ENCODE measurements around the gene HS3ST6.
"Not testable (repeated sequence)": the region's sequence is repeated elsewhere in the genome, so short reads cannot be mapped to it uniquely, and the experiment has no call there.

Gene HS3ST6

GRCh38 chr16:1946495-1947368 is 28.5 kb upstream of the HS3ST6 start:
- DNase-seq (ENCODE audit: low read depth, low spot score): no peak

DNA sequence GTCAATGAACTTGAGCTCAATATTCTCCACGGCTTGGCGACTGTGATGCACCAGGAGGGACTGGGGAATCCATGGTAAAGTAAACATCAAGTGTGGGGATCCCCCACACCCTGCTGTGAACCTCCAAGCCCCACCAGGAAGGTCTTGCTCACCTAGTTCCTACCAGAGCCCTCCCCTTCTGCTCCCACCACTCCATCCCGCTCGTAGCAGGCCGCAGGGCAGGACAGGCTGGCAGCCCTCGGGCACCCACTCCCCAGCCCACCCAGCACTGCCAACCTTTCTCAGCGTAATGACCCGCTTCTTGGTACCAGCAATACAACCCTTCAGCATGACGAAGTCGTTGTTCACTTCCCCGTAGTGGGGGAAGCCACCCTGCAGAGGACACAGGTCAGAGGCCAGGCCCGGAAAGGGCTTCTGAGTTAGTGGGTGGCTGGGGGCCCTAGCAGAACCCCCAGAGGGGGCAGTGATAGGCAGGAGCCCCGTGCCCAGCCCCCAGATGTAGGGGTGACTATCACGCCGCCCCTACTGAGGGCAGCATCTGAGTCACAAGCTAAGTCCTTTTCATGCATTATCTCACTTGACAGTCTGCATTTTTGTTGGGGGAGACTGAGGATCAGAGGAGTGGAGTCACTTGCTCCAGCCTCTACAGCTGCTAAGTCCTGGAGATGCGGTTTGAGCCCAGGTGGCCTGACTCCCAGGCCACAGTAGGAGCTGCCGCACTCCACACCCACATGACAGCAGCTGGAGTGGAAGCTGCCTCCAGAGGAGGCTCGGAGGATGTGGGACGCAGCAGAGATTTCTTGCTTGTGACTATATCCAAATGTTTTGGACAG is 27.6 kb upstream of the HS3ST6 start:
- no peak for DNase-seq (ENCODE audit: low read depth, low spot score)

DNA sequence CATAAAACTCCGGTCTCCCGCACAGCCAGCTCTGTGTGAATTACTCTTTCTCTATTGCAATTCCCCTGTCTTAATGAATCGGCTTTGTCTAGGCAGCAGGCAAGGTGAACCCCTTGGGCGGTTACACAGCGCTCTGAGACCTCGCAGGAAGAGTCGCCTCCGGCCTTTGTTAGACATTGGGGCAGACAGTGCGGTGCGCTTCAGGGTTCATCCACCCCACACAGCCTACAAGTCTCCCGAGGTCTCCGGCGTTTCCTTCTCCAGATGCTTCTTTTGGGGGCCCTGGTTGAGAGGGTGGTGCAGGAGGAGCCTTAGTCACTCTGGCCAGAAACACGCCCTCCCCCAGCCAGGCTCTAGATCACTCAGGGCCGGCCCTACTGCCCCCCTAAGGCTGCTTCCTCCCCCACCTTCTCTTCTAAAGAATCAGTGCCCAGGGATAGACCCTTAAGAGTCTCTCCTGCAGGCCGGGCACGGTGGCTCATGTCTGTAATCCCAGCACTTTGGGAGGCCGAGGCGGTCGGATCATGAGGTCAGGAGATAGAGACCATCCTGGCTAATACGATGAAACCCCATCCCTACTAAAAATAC is 26.5 kb upstream of the HS3ST6 start:
- DNase-seq (ENCODE audit: low read depth, low spot score): no peak

GRCh38 chr16:1942810-1943726 is 24.9 kb upstream of the HS3ST6 start, which contains the start of gene MSRB1:
TSS of gene MSRB1 (minus strand) at chr16:1943199. CDS start at chr16:1943156, 43 bp downstream.
- DNase-seq (ENCODE audit: low read depth, low spot score): peak; percentile 98

DNA sequence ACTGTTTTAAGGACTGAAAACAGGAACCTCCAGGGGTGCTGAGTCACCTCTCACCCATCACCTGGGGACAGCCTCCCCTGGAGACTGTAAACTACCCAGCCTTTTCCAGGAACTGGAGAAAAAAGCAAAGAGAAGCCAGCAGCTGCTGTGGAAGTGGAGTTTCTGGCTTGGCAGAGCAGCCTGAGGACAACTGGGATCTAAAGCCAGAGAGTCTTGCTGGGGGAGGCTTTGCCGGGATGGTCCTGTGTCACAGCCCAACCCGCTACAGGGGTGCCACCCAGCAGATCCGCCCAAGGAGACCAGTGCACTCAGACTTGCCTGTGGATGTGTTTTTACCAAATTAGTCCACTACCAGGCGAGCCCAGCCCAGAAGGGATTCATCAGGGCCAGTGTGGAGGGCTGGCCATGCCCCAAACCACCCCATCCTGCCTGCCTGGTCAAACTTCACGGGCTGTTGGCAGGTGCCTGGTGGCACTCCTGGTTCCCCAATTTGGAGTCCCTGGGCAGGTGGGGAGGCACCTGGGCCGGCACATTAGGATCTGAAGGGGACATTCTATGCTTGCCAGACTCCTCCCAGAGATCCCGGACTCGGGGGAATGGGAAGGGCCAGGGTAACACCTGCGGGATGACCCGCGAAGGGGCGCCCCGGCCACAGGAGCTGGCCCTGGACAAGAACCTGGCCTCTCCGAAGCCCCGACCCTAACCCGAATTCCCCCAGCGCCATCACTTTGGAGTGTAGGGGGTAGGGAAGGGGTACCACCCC is 24.0 kb upstream of the HS3ST6 start:
- DNase-seq (ENCODE audit: low read depth, low spot score): peak; percentile 56

GRCh38 chr16:1941162-1942046 is 23.2 kb upstream of the HS3ST6 start:
- peak; percentile 80 for DNase-seq (ENCODE audit: low read depth, low spot score)

GRCh38 chr16:1940273-1941161 is 22.3 kb upstream of the HS3ST6 start:
- peak; percentile 58 for DNase-seq (ENCODE audit: low read depth, low spot score)

DNA sequence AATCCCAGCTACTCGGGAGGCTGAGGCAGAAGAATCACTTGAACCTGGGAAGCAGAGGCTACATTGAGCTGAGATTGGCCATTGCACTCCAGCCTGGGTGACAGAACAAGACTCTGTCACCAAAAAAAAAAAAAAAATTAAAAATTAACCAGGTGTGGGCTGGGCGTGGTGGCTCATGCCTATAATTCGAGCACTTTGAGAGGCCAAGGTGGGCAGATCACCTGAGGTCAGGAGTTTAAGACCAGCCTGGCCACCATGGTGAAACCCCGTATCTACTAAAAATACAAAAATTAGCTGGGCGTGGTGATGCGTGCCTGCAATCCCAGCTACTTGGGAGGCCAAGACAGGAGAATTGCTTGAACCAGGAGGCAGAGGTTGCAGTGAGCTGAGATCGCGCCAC is 21.6 kb upstream of the HS3ST6 start:
- DNase-seq (ENCODE audit: low read depth, low spot score): not testable (repeated sequence)

DNA sequence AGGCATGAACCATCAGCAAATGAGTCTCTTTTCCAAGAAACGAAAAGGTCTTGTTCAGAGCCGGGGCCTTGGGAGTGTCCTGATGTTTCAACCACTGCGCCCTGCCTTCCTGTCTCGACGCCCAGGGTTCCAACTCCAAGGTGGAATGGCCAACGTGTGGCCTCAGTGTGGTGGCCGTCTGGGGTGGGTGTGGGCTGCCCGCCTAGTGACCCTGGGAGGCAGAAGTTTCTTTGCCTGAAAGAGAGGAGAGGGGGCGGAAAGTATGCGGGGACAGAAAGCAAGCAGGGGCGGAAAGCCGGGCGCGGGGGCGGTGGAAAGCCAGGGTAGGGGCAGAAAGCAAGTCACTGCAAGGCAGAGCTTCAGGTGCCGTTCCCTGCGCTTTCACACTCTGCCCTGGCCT is 20.7 kb upstream of the HS3ST6 start:
- no peak for DNase-seq (ENCODE audit: low read depth, low spot score)

DNA sequence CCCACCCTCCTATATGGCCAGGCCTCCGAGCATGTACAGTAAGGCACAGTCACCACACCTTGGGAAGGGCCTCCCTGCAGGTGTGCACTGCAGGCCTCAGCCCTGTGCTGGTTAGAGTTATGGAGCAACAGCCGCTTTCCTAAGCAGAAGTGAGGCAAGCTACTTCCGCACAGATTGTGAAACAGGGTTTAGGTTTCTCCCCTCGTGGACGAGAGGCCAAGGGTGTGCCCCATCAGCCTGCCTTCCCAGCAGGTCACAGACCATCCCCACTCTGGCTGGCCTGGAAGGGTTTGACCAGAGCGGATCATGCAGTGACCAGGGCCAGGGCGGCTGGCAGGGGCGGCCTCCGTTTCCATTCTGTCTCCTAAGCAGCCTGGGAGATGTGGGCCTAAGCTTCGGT is 20.1 kb upstream of the HS3ST6 start:
- no peak for DNase-seq (ENCODE audit: low read depth, low spot score)

DNA sequence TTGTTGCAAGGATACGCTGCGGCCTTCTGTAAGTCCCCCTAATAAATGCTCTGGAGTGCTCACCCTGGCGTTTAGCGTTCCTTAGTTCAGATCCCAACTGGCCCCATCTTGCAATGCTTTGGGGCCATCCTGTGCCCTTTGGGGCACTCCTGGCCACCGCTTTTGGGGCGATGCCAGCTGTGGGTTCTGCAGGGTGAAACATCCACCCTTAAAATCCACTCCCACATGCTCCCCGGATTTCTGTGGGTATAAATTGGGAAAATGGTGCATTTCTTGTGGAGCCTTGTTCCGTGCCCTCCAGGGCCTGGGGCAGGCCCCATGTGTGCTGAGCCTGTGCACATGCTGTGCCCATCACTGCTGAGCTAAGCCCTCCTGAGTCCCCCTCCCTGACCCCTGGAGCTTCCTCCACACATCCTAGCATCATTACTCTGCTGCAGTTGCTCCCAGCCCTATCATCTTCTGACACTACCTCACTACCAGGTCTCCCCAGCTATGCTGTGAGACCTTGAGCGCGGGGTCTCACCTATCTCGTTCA is 18.8 kb upstream of the HS3ST6 start:
- DNase-seq (ENCODE audit: low read depth, low spot score): no peak

- DNase-seq (ENCODE audit: low read depth, low spot score): no peak
Observed at GRCh38 chr16:1933097-1933661, 15.0 kb upstream of the HS3ST6 start.

DNA sequence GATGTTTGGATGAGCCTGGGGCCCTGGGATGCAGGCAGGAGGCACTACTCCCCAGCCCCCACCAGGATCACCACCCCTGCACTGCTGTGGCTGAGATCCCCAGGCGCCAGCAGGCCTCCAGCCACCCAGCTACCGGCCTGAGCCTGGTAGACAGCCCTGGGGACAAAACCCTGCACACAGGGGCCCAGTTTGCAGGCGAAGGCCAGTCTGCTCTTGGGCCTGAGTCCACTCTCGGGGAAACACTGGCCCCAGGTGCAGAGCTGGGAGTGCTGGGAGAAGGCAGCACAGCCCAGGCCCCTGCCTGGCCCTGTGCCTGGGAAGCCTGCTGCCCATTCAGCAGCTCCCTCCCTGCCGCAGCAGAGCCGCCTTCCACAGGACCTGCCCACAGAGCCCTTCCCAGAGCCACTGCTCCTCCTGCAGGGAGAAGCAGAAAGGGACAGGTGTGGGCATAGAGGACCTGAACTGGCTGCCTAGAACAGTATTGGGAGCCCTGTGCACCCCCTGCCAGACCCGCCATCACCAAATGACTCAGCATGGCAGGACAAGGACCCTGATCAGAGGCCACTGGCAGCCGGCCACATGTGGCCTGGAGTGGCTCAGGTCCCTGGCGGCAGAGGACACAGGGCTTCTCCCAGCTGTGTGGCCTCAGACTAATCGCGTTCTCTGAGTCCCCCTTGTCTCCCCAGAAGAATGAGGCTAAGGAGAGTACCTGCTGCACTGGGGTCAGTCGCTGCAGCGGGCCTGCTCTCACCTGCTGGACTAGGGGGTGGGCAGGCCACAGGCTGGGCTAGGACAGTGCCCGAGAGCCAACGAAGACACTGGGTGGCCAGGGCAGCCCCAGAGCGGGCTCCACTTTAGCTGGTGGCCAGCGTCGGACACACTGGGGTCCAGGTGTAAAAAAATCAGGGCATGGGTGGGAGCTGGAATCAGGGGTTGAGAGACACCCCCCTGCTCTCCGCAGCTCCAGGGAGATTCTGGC is 14.1 kb upstream of the HS3ST6 start:
- peak; percentile 77 for DNase-seq (ENCODE audit: low read depth, low spot score)

GRCh38 chr16:1930338-1930720 is 12.1 kb upstream of the HS3ST6 start:
- no peak for DNase-seq (ENCODE audit: low read depth, low spot score)

DNA sequence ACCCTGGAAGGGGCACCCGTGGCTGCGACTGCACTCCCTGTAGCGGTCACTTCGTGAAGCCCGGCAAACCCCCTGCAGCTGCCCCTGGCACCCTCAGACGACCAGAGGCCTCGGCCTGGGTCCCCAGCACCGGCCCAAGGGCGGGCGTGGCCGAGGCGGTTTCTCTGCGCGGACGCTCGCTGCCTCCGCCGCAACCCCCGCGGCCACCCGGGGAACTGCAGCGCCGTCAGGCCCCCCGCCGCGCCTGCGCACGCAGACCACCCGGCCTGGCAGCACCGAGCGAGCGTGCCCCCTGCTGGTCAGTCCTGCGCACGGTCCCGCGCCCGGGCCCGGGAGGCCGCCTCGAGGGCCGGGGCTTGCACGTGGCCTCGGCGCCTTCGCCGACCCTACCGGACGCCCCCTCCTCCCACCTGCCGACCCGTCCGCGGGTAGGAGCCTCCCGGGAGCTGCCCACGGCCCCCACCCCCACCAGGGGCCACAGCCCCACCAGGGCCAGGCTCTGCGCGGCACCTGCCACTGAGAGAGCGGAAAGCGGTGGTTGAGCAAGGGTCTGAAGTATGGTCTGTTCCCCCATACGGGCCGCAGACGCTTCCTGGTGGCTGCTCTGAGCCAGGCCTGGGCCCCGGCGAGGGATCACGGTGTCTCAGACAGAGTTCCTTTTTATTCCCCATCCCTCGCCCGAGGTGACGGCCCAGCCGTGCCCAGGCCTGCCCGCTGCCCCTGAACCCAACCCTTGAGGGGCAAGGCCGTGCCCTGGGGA is 11.5 kb upstream of the HS3ST6 start:
- peak; percentile 93 for DNase-seq (ENCODE audit: low read depth, low spot score)

- DNase-seq (ENCODE audit: low read depth, low spot score): no peak
Observed at GRCh38 chr16:1929105-1929504, 10.9 kb upstream of the HS3ST6 start.
